Neural cell (in vitro differentiated cells): Measurements from ENCODE around the gene PRKCA.

Experiments
- CTCF ChIP-seq: fragments of 450-650 bp; IDR thresholded peaks from 2 replicates; pipeline ENCODE4 v1.5.1; 2014; ENCODE audit warnings: antibody characterized with exemption, mild to moderate bottlenecking, moderate library complexity; ENCODE audit not compliant: poor library complexity, severe bottlenecking
- EP300 ChIP-seq: fragments of 450-650 bp; conservative IDR thresholded peaks from 2 replicates; pipeline ENCODE4 v1.6.1; 2014; ENCODE audit warnings: antibody characterized with exemption, mild to moderate bottlenecking, moderate library complexity; ENCODE audit not compliant: poor library complexity, severe bottlenecking
- POLR2AphosphoS5 ChIP-seq: IDR thresholded peaks from 2 replicates; pipeline ENCODE4 v1.6.1; 2012

- no peak for TF ChIP-seq CTCF
- TF ChIP-seq POLR2AphosphoS5: no peak
- TF ChIP-seq EP300: no peak
Measured at GRCh38 chr17:66417300-66417719, 114.9 kb downstream of the PRKCA start.
